MM.1S (cell line): ENCODE data around the gene RGS7.

Experiments
- CTCF ChIP-seq: fragments of 300-600 bp; sonication (generic); IDR thresholded peaks from 2 replicates; pipeline ENCODE4 v1.5.1; 2016; ENCODE audit warnings: antibody characterized with exemption, low read length, mixed read lengths
- EZH2 ChIP-seq: fragments of 300-600 bp; sonication (generic); optimal IDR thresholded peaks from 2 replicates; pipeline ENCODE3; 2017; ENCODE audit warnings: low read depth, mild to moderate bottlenecking, antibody characterized with exemption, low read length, mixed read lengths

DNA sequence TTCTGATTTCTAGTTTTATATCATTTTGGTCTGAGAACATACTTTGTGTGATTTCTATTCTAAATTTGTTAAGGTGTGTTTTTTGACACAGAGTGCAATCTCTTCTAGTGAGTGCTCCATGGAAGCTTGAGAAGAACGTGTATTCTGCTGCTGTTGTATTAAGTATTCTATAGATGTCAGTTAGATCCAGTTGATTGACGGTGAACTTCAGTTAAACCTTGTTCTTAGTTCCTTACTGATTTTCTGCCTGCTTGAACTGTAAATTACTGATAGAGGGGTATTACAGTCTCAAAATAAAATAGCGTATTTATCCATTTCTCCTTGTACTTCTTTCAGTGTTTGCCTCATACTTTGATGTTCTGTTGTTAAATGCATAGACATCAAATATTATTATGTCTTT is 497.0 kb downstream of the RGS7 start:
- TF ChIP-seq EZH2 = no peak
- TF ChIP-seq CTCF = no peak
